DND-41 (cell line): ENCODE results near the gene SNX13.

Source experiments
- EZH2 ChIP-seq: IDR thresholded peaks from 3 replicates; pipeline ENCODE4 v1.6.1; 2012; ENCODE audit warnings: borderline replicate concordance, low read depth, mild to moderate bottlenecking, moderate library complexity, low read length, inconsistent platforms; ENCODE audit not compliant: severe bottlenecking
- TF ChIP-seq, protein P1 (sequence below): IDR thresholded peaks from 2 replicates; pipeline ENCODE4 v1.5.1; 2012; ENCODE audit warnings: borderline replicate concordance, low read length, moderate library complexity, mild to moderate bottlenecking; ENCODE audit not compliant: poor library complexity, severe bottlenecking; ENCODE audit errors: extremely low read depth

DNA sequence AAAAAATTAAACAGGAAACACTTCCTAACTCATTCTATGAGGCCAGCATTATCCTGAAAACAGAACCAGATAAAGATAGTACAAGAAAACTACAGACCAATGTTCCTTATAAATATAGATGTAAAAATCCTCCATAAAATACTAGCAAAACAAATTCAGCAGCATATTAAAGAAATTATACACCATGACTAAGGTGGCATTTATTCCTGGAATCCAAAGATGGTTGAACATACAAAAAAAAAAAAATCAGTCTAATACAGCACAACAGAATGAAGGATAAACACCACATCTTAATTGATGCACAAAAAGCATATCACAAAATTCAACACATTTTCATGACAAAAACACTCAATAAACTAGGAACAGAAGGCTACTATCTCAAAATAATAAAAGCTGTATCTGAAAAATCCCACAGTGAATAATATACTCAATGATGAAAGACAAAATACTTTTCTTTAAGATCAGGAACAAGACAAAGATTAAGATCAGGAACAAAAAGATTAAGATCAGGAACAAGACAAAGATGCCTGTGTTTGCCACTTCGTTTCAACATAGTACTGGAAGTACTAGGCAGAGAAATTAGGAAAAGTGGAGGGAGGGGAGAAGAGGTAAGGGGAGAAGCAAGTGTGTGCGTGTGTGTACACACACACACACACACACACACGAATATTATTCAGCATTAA lies 95.6 kb downstream of the SNX13 start:
- TF ChIP-seq, protein P1, sequence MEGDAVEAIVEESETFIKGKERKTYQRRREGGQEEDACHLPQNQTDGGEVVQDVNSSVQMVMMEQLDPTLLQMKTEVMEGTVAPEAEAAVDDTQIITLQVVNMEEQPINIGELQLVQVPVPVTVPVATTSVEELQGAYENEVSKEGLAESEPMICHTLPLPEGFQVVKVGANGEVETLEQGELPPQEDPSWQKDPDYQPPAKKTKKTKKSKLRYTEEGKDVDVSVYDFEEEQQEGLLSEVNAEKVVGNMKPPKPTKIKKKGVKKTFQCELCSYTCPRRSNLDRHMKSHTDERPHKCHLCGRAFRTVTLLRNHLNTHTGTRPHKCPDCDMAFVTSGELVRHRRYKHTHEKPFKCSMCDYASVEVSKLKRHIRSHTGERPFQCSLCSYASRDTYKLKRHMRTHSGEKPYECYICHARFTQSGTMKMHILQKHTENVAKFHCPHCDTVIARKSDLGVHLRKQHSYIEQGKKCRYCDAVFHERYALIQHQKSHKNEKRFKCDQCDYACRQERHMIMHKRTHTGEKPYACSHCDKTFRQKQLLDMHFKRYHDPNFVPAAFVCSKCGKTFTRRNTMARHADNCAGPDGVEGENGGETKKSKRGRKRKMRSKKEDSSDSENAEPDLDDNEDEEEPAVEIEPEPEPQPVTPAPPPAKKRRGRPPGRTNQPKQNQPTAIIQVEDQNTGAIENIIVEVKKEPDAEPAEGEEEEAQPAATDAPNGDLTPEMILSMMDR, result no peak
- no peak for TF ChIP-seq EZH2
